GM19193 (cell line): ENCODE data around the gene SRPRB.

Experiments used
- POLR2A ChIP-seq: IDR thresholded peaks from 4 replicates; pipeline ENCODE4 v1.6.1; 2011; ENCODE audit not compliant: insufficient read depth, insufficient read length; ENCODE audit errors: extremely low read depth

SRPRB gene

GRCh38 chr3:133831966-133832801 is 26.6 kb downstream of the SRPRB start:
- no peak for TF ChIP-seq POLR2A

GRCh38 chr3:133832802-133833144 is 27.2 kb downstream of the SRPRB start:
- no peak for TF ChIP-seq POLR2A

GRCh38 chr3:133833267-133833666 is 27.7 kb downstream of the SRPRB start:
- TF ChIP-seq POLR2A = no peak

- no peak for TF ChIP-seq POLR2A
Observed at GRCh38 chr3:133833880-133834620, 28.4 kb downstream of the SRPRB start.

GRCh38 chr3:133834621-133835417 is 29.2 kb downstream of the SRPRB start:
- TF ChIP-seq POLR2A = no peak

GRCh38 chr3:133835418-133835743 is 29.8 kb downstream of the SRPRB start:
- TF ChIP-seq POLR2A = no peak

- TF ChIP-seq POLR2A = no peak
Observed at GRCh38 chr3:133835961-133836360, 30.3 kb downstream of the SRPRB start.

GRCh38 chr3:133836497-133837158 is 31.0 kb downstream of the SRPRB start:
- TF ChIP-seq POLR2A = no peak

- no peak for TF ChIP-seq POLR2A
Observed at GRCh38 chr3:133837487-133838295, 32.1 kb downstream of the SRPRB start.

- no peak for TF ChIP-seq POLR2A
Observed at GRCh38 chr3:133838296-133838789, 32.7 kb downstream of the SRPRB start.

GRCh38 chr3:133838916-133839800 is 33.5 kb downstream of the SRPRB start:
- no peak for TF ChIP-seq POLR2A

- no peak for TF ChIP-seq POLR2A
Observed at GRCh38 chr3:133840055-133840737, 34.6 kb downstream of the SRPRB start.
